ENCODE results near the gene PROX1.

The PROX1 gene

GRCh38 chr1:213986925-213987250 is 885 bp upstream of the PROX1 start:
- peak overlapping the region; percentile 55 to 56 for H3K4me3 ChIP-seq (ENCODE audit: low read length in 2 of 2)
- H3K4me1 ChIP-seq (ENCODE audit: control insufficient read depth in 2 of 2, insufficient read depth in 2 of 2, low read length in 2 of 2), result peaks cover 18 to 22% of the 10 kb centered on the region in 2 donors
- peaks cover 44 to 60% of the 10 kb centered on the region in 2 donors for H3K27me3 ChIP-seq (ENCODE audit: control insufficient read depth in 2 of 2, insufficient read depth in 2 of 2, low read length in 2 of 2)
- H3K9me3 ChIP-seq (ENCODE audit: control insufficient read depth in 2 of 2, low read length in 2 of 2), result no peaks in the 10 kb centered on the region
- no peaks in the 10 kb centered on the region for H3K36me3 ChIP-seq (ENCODE audit: control insufficient read depth in 2 of 2, insufficient read depth in 2 of 2, low read length in 2 of 2)
- no peak overlapping the region for H3K9ac ChIP-seq (ENCODE audit: low read depth in 1 of 2, low read length in 2 of 2)
- H3K27ac ChIP-seq (ENCODE audit: low read depth in 2 of 2, low read length in 2 of 2), result no peak overlapping the region

GRCh38 chr1:213987422-213987926 is 299 bp upstream of the PROX1 start:
- Histone ChIP-seq H3K27me3 (ENCODE audit: control insufficient read depth in 2 of 2, insufficient read depth in 2 of 2, low read length in 2 of 2) (peaks cover 41 to 56% of the 10 kb centered on the region in 2 donors), H3K27ac (ENCODE audit: low read depth in 2 of 2, low read length in 2 of 2) (peak overlapping the region; percentile 72 to 74), H3K9ac (ENCODE audit: low read depth in 1 of 2, low read length in 2 of 2) (peak overlapping the region; percentile 68 to 80), H3K9me3 (ENCODE audit: control insufficient read depth in 2 of 2, low read length in 2 of 2) (no peaks in the 10 kb centered on the region), H3K36me3 (ENCODE audit: control insufficient read depth in 2 of 2, insufficient read depth in 2 of 2, low read length in 2 of 2) (no peaks in the 10 kb centered on the region), H3K4me1 (ENCODE audit: control insufficient read depth in 2 of 2, insufficient read depth in 2 of 2, low read length in 2 of 2) (peaks cover 18 to 22% of the 10 kb centered on the region in 2 donors), H3K4me3 (ENCODE audit: low read length in 2 of 2) (peak overlapping the region; percentile 82 to 84)

- Histone ChIP-seq H3K9ac (ENCODE audit: low read depth in 1 of 2, low read length in 2 of 2) (peak overlapping the region; percentile 68 to 80), H3K4me1 (ENCODE audit: control insufficient read depth in 2 of 2, insufficient read depth in 2 of 2, low read length in 2 of 2) (peaks cover 16 to 22% of the 10 kb centered on the region in 2 donors), H3K27ac (ENCODE audit: low read depth in 2 of 2, low read length in 2 of 2) (peak overlapping the region; percentile 72 to 74), H3K4me3 (ENCODE audit: low read length in 2 of 2) (peak overlapping the region; percentile 82 to 84), H3K36me3 (ENCODE audit: control insufficient read depth in 2 of 2, insufficient read depth in 2 of 2, low read length in 2 of 2) (no peaks in the 10 kb centered on the region), H3K27me3 (ENCODE audit: control insufficient read depth in 2 of 2, insufficient read depth in 2 of 2, low read length in 2 of 2) (peaks cover 34 to 49% of the 10 kb centered on the region in 2 donors), H3K9me3 (ENCODE audit: control insufficient read depth in 2 of 2, low read length in 2 of 2) (no peaks in the 10 kb centered on the region)
Measured at GRCh38 chr1:213988507-213989001, 781 bp downstream of the PROX1 start.

GRCh38 chr1:213989002-213989855 is 1.5 kb downstream of the PROX1 start:
- Histone ChIP-seq H3K9me3 (ENCODE audit: control insufficient read depth in 2 of 2, low read length in 2 of 2) (no peaks in the 10 kb centered on the region), H3K36me3 (ENCODE audit: control insufficient read depth in 2 of 2, insufficient read depth in 2 of 2, low read length in 2 of 2) (no peaks in the 10 kb centered on the region), H3K27ac (ENCODE audit: low read depth in 2 of 2, low read length in 2 of 2) (peak overlapping the region in 1 of 2 donors; percentile 22), H3K4me3 (ENCODE audit: low read length in 2 of 2) (peak overlapping the region; percentile 82 to 84), H3K4me1 (ENCODE audit: control insufficient read depth in 2 of 2, insufficient read depth in 2 of 2, low read length in 2 of 2) (peaks cover 16 to 22% of the 10 kb centered on the region in 2 donors), H3K9ac (ENCODE audit: low read depth in 1 of 2, low read length in 2 of 2) (peak overlapping the region in 1 of 2 donors; percentile 80), H3K27me3 (ENCODE audit: control insufficient read depth in 2 of 2, insufficient read depth in 2 of 2, low read length in 2 of 2) (peaks cover 27 to 43% of the 10 kb centered on the region in 2 donors)

GRCh38 chr1:213993929-213994328 is 6.2 kb downstream of the PROX1 start:
- Histone ChIP-seq H3K9me3 (ENCODE audit: control insufficient read depth in 2 of 2, low read length in 2 of 2) (no peaks in the 10 kb centered on the region), H3K27me3 (ENCODE audit: control insufficient read depth in 2 of 2, insufficient read depth in 2 of 2, low read length in 2 of 2) (peaks cover 0 to 14% of the 10 kb centered on the region in 2 donors), H3K4me1 (ENCODE audit: control insufficient read depth in 2 of 2, insufficient read depth in 2 of 2, low read length in 2 of 2) (peaks cover 9% of the 10 kb centered on the region in 2 donors), H3K27ac (ENCODE audit: low read depth in 2 of 2, low read length in 2 of 2) (no peak overlapping the region), H3K36me3 (ENCODE audit: control insufficient read depth in 2 of 2, insufficient read depth in 2 of 2, low read length in 2 of 2) (no peaks in the 10 kb centered on the region), H3K9ac (ENCODE audit: low read depth in 1 of 2, low read length in 2 of 2) (no peak overlapping the region), H3K4me3 (ENCODE audit: low read length in 2 of 2) (no peak overlapping the region)

GRCh38 chr1:213994888-213995287 is 7.1 kb downstream of the PROX1 start:
- Histone ChIP-seq H3K27ac (ENCODE audit: low read depth in 2 of 2, low read length in 2 of 2) (no peak overlapping the region), H3K27me3 (ENCODE audit: control insufficient read depth in 2 of 2, insufficient read depth in 2 of 2, low read length in 2 of 2) (peaks cover 0 to 6% of the 10 kb centered on the region in 2 donors), H3K4me3 (ENCODE audit: low read length in 2 of 2) (no peak overlapping the region), H3K36me3 (ENCODE audit: control insufficient read depth in 2 of 2, insufficient read depth in 2 of 2, low read length in 2 of 2) (no peaks in the 10 kb centered on the region), H3K4me1 (ENCODE audit: control insufficient read depth in 2 of 2, insufficient read depth in 2 of 2, low read length in 2 of 2) (peaks cover 2 to 3% of the 10 kb centered on the region in 2 donors), H3K9me3 (ENCODE audit: control insufficient read depth in 2 of 2, low read length in 2 of 2) (no peaks in the 10 kb centered on the region), H3K9ac (ENCODE audit: low read depth in 1 of 2, low read length in 2 of 2) (no peak overlapping the region)

- H3K36me3 ChIP-seq (ENCODE audit: control insufficient read depth in 2 of 2, insufficient read depth in 2 of 2, low read length in 2 of 2), result no peaks in the 10 kb centered on the region
- H3K4me1 ChIP-seq (ENCODE audit: control insufficient read depth in 2 of 2, insufficient read depth in 2 of 2, low read length in 2 of 2), result peaks cover 0 to 2% of the 10 kb centered on the region in 2 donors
- no peak overlapping the region for H3K27ac ChIP-seq (ENCODE audit: low read depth in 2 of 2, low read length in 2 of 2)
- H3K9ac ChIP-seq (ENCODE audit: low read depth in 1 of 2, low read length in 2 of 2), result no peak overlapping the region
- no peaks in the 10 kb centered on the region for H3K9me3 ChIP-seq (ENCODE audit: control insufficient read depth in 2 of 2, low read length in 2 of 2)
- no peak overlapping the region for H3K4me3 ChIP-seq (ENCODE audit: low read length in 2 of 2)
- H3K27me3 ChIP-seq (ENCODE audit: control insufficient read depth in 2 of 2, insufficient read depth in 2 of 2, low read length in 2 of 2), result peaks cover 0 to under 1% of the 10 kb centered on the region in 2 donors
Measured at GRCh38 chr1:213995603-213996002, 7.8 kb downstream of the PROX1 start.

- H3K9ac ChIP-seq (ENCODE audit: low read depth in 1 of 2, low read length in 2 of 2), result no peak overlapping the region
- H3K4me3 ChIP-seq (ENCODE audit: low read length in 2 of 2), result peak overlapping the region in 1 of 2 donors; percentile 51
- H3K27me3 ChIP-seq (ENCODE audit: control insufficient read depth in 2 of 2, insufficient read depth in 2 of 2, low read length in 2 of 2), result no peaks in the 10 kb centered on the region
- H3K4me1 ChIP-seq (ENCODE audit: control insufficient read depth in 2 of 2, insufficient read depth in 2 of 2, low read length in 2 of 2), result peaks cover 0 to 2% of the 10 kb centered on the region in 2 donors
- H3K27ac ChIP-seq (ENCODE audit: low read depth in 2 of 2, low read length in 2 of 2), result no peak overlapping the region
- no peaks in the 10 kb centered on the region for H3K36me3 ChIP-seq (ENCODE audit: control insufficient read depth in 2 of 2, insufficient read depth in 2 of 2, low read length in 2 of 2)
- no peaks in the 10 kb centered on the region for H3K9me3 ChIP-seq (ENCODE audit: control insufficient read depth in 2 of 2, low read length in 2 of 2)
Measured at GRCh38 chr1:213996320-213997037, 8.7 kb downstream of the PROX1 start.

GRCh38 chr1:213997038-213997771 is 9.4 kb downstream of the PROX1 start:
- Histone ChIP-seq H3K9me3 (ENCODE audit: control insufficient read depth in 2 of 2, low read length in 2 of 2) (no peaks in the 10 kb centered on the region), H3K4me1 (ENCODE audit: control insufficient read depth in 2 of 2, insufficient read depth in 2 of 2, low read length in 2 of 2) (peaks cover 0 to 2% of the 10 kb centered on the region in 2 donors), H3K27ac (ENCODE audit: low read depth in 2 of 2, low read length in 2 of 2) (no peak overlapping the region), H3K36me3 (ENCODE audit: control insufficient read depth in 2 of 2, insufficient read depth in 2 of 2, low read length in 2 of 2) (no peaks in the 10 kb centered on the region), H3K4me3 (ENCODE audit: low read length in 2 of 2) (peak overlapping the region in 1 of 2 donors; percentile 51), H3K9ac (ENCODE audit: low read depth in 1 of 2, low read length in 2 of 2) (no peak overlapping the region), H3K27me3 (ENCODE audit: control insufficient read depth in 2 of 2, insufficient read depth in 2 of 2, low read length in 2 of 2) (no peaks in the 10 kb centered on the region)
